NCI-H2029 (cell line): ENCODE data around the gene CCDC180.
"Not testable (repeated sequence)": the region's sequence is repeated elsewhere in the genome, so short reads cannot be mapped to it uniquely, and the experiment has no call there.

Experiments used
- DNase-seq: peaks from one replicate; lab custom pipeline; 2025; lab: John Stamatoyannopoulos, UW

CCDC180 gene

GRCh38 chr9:97307500-97308163 lies at the start of gene CCDC180:
Gene CCDC180 (plus strand): TSS chr9:97307659. CDS start chr9:97308064, 405 bp downstream.
- DNase-seq, result no peak

DNA sequence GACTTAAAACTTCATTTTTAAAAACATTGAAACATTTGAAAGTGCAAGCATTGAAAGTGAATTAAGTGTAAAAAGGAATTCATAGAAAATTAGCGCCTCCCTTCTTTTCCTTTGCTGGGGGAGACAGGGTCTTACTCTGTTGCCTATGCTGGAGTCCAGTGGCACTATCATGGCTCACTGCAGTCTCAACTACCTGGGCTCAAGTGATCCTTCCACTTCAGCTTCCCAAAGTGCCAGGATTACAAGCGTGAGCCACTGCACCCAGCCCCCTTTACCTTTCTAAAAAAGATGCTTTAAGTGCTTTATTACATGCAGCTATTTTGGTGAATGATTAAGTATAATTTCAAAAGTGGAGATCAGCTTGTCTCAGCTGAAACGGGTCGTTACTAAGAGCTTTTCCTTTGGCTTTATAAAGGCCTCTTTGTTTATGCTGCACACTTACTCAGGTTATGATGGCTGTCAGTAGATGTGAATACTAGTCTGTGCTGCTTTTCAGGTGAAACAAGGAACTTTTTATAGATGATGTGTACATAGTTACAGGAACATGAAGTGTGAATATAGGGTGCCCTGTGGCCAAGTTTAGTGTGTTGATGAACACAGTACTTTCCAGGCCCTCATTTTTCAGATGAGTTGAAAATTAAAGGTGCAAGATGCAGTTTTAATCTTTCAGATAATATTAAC lies 47.5 kb upstream of the CCDC180 start:
- DNase-seq, result not testable (repeated sequence)

GRCh38 chr9:97271292-97271691 lies 36.2 kb upstream of the CCDC180 start:
- no peak for DNase-seq

GRCh38 chr9:97272072-97272471 lies 35.4 kb upstream of the CCDC180 start:
- DNase-seq, result no peak

GRCh38 chr9:97276310-97276852 lies 31.1 kb upstream of the CCDC180 start:
- DNase-seq, result no peak

GRCh38 chr9:97277953-97278352 lies 29.5 kb upstream of the CCDC180 start:
- no peak for DNase-seq

DNA sequence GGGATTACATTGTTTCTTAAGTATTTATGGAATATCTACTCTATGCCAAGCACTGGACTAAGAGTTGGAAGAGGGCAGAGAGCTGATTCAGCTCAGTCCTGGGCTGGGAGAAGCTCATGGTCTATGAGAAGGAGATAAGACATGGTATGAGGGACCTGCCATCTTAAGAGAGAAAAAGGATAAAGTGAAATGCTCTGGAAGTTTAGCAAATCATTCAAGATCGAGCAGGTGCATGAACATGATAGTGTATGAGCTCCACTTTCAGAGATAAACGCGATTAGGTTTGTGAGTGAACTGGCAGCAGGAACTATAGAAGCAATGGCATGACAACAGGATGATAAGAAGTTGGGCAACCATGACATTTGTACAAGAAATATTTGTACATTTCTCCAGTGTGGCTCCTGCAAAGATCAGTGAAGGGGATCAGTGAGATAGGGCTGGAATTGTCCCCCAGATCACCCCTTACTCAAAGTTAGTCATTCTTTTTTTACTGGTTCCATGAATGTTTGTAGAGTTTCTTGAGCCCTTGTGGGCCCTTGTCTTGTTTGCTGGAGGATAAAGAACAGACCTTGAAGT lies 26.6 kb upstream of the CCDC180 start:
- no peak for DNase-seq

- no peak for DNase-seq
Observed at GRCh38 chr9:97283768-97284167, 23.7 kb upstream of the CCDC180 start.

GRCh38 chr9:97284798-97285197 lies 22.7 kb upstream of the CCDC180 start:
- no peak for DNase-seq

- no peak for DNase-seq
Observed at GRCh38 chr9:97292200-97292599, 15.3 kb upstream of the CCDC180 start.

DNA sequence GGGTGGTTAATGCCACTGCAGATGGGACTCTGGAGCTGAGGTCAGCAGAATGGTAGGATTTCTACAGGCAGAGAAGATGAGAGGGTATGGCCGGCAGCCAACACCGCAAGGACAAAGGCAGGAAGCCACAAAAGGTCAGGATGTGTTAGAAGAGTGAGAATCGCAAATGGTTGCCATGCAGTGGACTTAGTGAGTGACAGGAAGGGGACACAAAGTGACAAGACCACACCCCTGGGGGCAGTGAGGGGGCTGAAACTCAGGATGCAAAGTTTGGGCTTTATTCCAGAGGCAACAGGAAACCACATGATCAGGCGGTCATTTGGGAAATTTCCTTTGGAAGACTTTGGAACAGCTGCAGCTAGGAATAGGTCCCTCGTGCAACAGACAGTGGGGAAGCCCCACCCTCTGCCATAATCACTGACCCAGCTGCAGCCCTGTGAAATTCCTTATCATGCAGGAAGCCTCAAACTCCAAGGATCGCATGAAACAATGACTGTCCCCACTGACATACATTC lies 14.2 kb upstream of the CCDC180 start:
- peak; percentile 90 for DNase-seq

GRCh38 chr9:97293818-97294217 lies 13.6 kb upstream of the CCDC180 start:
- no peak for DNase-seq

GRCh38 chr9:97297889-97298288 lies 9.6 kb upstream of the CCDC180 start:
- no peak for DNase-seq

DNA sequence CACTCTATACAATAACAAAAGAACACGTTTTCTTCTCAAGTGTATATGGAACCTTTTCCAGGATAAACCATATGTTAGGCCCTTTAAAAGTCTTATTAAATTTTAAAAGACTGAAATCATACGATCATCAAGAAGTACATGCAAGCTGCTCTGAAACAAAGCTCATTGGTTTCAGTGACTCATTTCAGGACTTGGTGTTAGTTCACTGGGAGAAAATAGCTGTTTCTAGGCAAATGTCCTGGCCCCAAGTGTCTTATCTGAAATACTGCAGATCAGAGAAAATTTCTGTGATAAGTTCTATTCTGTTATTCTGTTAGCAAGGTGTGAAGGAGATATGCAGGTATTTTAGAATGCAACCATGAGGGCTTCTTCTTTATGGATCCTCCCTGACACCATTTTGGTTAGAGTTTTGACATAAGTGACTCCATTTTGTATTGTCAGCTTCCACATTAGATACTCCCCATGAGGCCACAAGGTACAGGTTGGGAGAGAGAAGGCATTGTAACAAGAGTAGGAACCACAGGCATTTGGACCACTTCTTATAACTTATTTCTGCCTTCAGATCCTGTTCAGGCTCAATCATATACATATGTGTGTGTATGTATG lies 7.5 kb upstream of the CCDC180 start:
- DNase-seq, result no peak

GRCh38 chr9:97300586-97300985 lies 6.9 kb upstream of the CCDC180 start:
- DNase-seq, result no peak

- DNase-seq, result no peak
Observed at GRCh38 chr9:97301974-97302373, 5.5 kb upstream of the CCDC180 start.

GRCh38 chr9:97304586-97304985 lies 2.9 kb upstream of the CCDC180 start:
- no peak for DNase-seq

DNA sequence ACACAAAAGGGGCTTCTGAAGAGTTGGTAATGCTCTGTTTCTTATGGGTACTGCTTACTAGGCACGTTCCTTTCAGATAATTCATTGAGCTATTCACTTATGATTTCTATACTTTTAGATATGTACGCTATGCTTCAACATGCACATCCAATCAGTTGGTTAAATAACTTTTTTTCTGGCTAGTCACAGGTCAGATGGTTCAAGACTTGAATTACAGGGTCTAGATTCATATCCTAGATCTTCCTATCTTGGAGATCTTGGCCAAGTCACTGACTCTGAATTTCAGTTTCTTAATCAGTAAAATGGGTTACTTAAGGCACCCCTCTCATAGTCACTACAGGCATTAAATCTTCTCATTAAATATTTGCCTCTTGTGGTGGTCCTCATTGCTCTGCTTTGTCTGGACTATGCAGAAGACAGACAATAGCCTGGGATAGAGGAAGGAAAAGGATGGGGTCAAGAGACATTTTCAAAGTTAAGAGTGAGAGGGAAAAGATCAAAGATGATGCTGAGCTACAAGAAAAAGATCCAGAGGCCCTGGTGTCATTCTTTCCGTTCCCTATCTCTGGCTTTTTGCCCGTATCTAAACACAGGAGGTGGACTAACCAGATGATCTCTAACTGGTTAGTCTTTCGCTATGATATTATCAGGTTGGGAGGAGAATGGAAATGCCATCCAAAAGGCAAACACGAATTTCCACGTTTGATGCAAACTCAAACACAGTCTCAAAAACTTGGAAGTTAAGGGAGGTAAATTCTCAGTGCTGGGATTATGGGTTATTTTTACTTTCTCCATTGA lies 1.8 kb upstream of the CCDC180 start:
- no peak for DNase-seq

- DNase-seq, result peak; percentile 83
Observed at GRCh38 chr9:97307091-97307490, 368 bp upstream of the CCDC180 start.

DNA sequence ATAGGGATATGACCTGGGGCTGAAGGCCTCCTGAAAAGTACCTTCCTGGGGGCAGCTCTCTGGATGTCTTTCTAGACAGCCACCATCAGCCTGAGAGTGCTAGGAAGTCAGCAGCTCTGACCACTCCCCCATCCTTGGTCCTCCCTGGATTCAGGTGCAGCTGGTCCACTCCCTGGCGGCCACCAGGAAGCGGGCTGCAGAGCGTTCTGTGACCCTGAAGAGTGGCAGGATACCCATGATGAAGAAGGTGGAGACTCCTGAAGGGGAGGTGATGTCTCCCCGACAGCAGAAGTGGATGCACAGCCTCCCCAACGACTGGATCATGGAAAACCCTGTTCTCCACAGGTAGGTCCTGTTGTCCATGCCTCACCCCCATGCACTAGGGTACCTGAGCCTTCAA lies 1.8 kb downstream of the CCDC180 start:
- DNase-seq, result no peak

DNA sequence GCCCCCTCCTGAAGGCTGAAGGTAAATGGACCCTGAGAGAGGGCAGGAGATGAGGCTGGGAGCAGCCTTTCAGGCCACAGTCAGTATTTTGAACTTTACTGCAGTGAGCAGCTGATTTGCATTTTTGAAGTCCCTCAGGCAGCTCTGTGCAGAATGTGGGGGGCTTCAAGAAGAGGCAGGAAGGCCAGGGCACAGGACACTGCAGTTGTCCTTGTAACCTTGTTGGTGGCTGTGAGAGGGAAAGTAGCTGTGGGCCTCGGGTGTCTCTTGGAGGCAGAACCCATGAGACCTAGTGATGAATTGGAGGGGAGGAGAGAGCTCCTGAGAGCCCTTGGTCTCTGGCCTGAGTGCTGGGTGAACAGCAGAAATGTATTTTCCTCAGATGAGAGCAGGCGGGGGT lies 2.6 kb downstream of the CCDC180 start:
- no peak for DNase-seq

DNA sequence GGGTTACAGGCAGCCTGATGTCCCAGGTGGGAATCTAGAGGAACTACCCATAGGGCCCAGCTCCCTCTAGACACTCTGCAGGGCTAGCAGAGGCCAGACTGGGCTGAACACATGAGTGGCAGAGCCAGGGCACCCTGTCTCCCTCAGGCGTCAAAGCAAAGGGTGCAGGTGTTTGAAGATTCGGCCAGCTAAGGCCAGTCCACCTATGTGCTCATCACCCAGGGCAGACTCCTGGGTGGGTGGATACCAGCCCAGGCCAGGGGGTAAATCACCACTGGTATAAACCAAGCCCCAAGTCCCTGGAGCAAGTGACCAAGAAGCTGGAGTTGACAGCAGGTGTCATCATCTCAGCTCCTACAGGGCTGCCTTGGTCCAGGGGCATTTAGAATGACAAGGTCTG lies 3.4 kb downstream of the CCDC180 start:
- DNase-seq, result no peak
